Measurements from ENCODE around the gene CNOT6.

GRCh38 chr5:180523629-180524466 is 29.7 kb downstream of the CNOT6 start:
- TF ChIP-seq GATA2 (IDR thresholded peaks at IDR 0.05; ENCODE audit: low read depth, low read length) (no peak), GATA3 (IDR thresholded peaks at IDR 0.05; ENCODE audit: low read depth, low read length) (no peak)

Data from SH-SY5Y (cell line).